ENCODE measurements around the gene SLCO2B1.

The SLCO2B1 gene

DNA sequence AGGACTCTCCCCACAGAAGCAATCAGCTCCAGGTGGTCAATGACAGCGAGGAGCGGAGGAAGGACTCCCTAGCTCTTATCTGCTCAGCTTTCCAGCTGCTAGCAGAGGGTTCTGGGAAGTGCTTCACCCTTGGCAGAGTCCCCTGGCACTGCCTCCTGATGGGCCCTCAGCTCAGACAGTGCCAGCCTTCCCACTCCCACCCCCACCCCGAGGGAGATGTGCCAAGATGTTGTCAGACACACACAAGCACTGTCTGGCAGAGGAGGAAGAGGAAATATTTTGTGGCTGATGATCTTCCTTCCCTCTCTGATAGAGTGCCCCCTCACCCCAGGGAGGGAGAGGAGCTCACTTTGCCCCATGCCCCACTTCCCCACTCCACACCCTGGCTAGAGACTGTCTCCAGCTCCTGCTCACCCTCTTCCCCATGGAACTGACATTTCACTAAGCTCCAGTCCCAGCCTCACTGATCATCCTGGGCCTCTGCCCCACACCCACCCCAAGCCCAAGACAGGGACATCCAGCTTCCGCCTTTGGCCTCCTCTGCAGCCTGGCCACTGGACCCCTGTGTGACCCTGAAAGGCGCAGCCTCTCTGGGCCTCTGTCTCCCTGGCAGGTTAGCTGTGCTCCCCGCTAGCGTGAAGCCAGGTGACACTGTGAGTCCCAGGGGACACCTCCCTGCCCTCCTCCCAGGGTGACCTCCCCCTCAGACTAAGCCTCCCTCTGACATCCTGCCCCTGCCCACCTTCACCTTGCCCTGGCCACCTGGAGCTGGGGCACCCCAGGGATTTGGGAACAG, 44.5 kb downstream of the SLCO2B1 start:
- Histone ChIP-seq H3K4me2 (ENCODE audit: low read length) (no peak overlapping the region), H3K36me3 (ENCODE audit: control insufficient read depth, low read length) (no peaks in the 10 kb centered on the region), H3K9me2 (replicated peaks; ENCODE audit: control insufficient read depth, low read length) (no peaks in the 10 kb centered on the region), H3K27ac (ENCODE audit: low read depth, low read length) (no peak overlapping the region), H3K4me3 (ENCODE audit: low read length) (no peak overlapping the region), H3K27me3 (ENCODE audit: control insufficient read depth, low read length) (no peaks in the 10 kb centered on the region), H3K9me3 (ENCODE audit: control insufficient read depth, insufficient read depth, low read length) (no peaks in the 10 kb centered on the region), H3K4me1 (ENCODE audit: control insufficient read depth, low read length) (no peaks in the 10 kb centered on the region), H4K20me1 (ENCODE audit: control insufficient read depth, insufficient read depth, low read depth, low read length) (no peaks in the 10 kb centered on the region), H3F3A (ENCODE audit: control insufficient read depth, insufficient read depth) (no peaks in the 10 kb centered on the region), H3K79me2 (ENCODE audit: control insufficient read depth, low read length) (no peaks in the 10 kb centered on the region)
- TF ChIP-seq, protein P1, sequence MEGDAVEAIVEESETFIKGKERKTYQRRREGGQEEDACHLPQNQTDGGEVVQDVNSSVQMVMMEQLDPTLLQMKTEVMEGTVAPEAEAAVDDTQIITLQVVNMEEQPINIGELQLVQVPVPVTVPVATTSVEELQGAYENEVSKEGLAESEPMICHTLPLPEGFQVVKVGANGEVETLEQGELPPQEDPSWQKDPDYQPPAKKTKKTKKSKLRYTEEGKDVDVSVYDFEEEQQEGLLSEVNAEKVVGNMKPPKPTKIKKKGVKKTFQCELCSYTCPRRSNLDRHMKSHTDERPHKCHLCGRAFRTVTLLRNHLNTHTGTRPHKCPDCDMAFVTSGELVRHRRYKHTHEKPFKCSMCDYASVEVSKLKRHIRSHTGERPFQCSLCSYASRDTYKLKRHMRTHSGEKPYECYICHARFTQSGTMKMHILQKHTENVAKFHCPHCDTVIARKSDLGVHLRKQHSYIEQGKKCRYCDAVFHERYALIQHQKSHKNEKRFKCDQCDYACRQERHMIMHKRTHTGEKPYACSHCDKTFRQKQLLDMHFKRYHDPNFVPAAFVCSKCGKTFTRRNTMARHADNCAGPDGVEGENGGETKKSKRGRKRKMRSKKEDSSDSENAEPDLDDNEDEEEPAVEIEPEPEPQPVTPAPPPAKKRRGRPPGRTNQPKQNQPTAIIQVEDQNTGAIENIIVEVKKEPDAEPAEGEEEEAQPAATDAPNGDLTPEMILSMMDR (IDR thresholded peaks at IDR 0.05; ENCODE audit: low read depth, low read length, poor library complexity, severe bottlenecking) = no peak
- TF ChIP-seq EZH2phosphoT487 (IDR thresholded peaks at IDR 0.05; ENCODE audit: borderline replicate concordance, low read length) = no peak

DNA sequence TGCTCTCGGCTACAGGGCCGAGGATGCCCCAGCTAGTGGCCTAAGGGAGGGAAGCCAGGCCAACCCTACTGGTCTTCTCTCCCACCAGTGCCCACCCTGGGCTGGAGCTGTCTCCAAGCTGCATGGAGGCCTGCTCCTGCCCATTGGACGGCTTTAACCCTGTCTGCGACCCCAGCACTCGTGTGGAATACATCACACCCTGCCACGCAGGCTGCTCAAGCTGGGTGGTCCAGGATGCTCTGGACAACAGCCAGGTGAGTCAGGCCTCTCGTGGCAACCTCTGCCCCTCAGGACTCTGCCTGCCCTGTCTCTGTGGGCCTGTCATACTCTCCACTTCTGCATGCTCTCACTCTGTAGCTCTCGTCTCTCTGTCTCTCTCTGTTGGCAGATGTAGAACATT, 45.5 kb downstream of the SLCO2B1 start:
- Histone ChIP-seq H3K4me3 (ENCODE audit: low read length) (no peak overlapping the region), H3K27ac (ENCODE audit: low read depth, low read length) (no peak overlapping the region), H3K79me2 (ENCODE audit: control insufficient read depth, low read length) (no peaks in the 10 kb centered on the region), H3K4me1 (ENCODE audit: control insufficient read depth, low read length) (no peaks in the 10 kb centered on the region), H3K27me3 (ENCODE audit: control insufficient read depth, low read length) (no peaks in the 10 kb centered on the region), H3K9me3 (ENCODE audit: control insufficient read depth, insufficient read depth, low read length) (no peaks in the 10 kb centered on the region), H3K4me2 (ENCODE audit: low read length) (no peak overlapping the region), H4K20me1 (ENCODE audit: control insufficient read depth, insufficient read depth, low read depth, low read length) (no peaks in the 10 kb centered on the region), H3K9me2 (replicated peaks; ENCODE audit: control insufficient read depth, low read length) (no peaks in the 10 kb centered on the region), H3F3A (ENCODE audit: control insufficient read depth, insufficient read depth) (no peaks in the 10 kb centered on the region), H3K36me3 (ENCODE audit: control insufficient read depth, low read length) (no peaks in the 10 kb centered on the region)
- TF ChIP-seq, protein P1 (IDR thresholded peaks at IDR 0.05; ENCODE audit: low read depth, low read length, poor library complexity, severe bottlenecking) = no peak
- no peak for TF ChIP-seq EZH2phosphoT487 (IDR thresholded peaks at IDR 0.05; ENCODE audit: borderline replicate concordance, low read length)

DNA sequence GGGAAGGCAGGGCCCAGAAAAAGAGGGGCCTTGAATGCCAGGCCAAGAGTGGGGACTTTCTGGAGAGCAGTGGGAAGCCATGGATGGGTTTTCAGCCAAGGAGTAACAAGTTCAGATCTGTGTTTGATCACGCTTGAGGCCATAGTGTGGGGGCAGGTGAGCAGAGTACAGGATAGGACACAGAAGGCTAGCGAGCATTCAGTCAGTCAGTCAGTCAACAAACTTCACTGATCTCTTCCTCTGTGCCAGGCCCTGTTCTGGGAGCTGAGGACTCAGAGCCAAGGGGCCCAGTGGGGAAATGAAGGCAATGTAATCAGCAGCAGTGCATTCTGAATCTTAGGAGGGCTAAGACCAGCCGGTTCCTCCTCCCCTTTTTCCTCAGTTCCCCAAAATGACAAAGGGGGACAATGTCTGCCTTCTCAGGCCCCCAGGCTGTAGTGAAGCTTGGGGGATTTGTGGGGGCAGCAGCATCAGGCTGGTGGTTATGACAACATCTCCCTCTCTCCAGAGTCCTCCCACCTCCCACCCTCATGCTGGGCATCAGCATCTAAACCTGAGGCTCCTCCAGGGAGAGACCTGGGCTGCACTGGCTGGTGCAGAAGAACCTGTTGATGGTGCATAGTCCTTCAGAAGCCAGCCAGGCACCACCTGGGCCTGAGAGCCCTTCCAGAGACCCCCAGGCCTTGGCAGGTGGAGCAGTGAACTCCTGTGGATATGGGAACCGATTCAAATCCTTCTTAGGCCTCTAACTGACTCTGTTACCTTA, 46.8 kb downstream of the SLCO2B1 start:
- H3K27me3 ChIP-seq (ENCODE audit: control insufficient read depth, low read length) = no peaks in the 10 kb centered on the region
- TF ChIP-seq EZH2phosphoT487 (IDR thresholded peaks at IDR 0.05; ENCODE audit: borderline replicate concordance, low read length) = no peak
- TF ChIP-seq, protein P1 (IDR thresholded peaks at IDR 0.05; ENCODE audit: low read depth, low read length, poor library complexity, severe bottlenecking) = no peak
- H3K4me3 ChIP-seq (ENCODE audit: low read length) = no peak overlapping the region

More for the DNA sequence above, 46.8 kb downstream of the SLCO2B1 start:
- H3K27ac ChIP-seq (ENCODE audit: low read depth, low read length) = no peak overlapping the region
- no peaks in the 10 kb centered on the region for H3K4me1 ChIP-seq (ENCODE audit: control insufficient read depth, low read length)
- H3K36me3 ChIP-seq (ENCODE audit: control insufficient read depth, low read length) = no peaks in the 10 kb centered on the region
- no peaks in the 10 kb centered on the region for H3F3A ChIP-seq (ENCODE audit: control insufficient read depth, insufficient read depth)
- no peaks in the 10 kb centered on the region for H3K9me2 ChIP-seq (replicated peaks; ENCODE audit: control insufficient read depth, low read length)
- no peaks in the 10 kb centered on the region for H3K79me2 ChIP-seq (ENCODE audit: control insufficient read depth, low read length)
- H4K20me1 ChIP-seq (ENCODE audit: control insufficient read depth, insufficient read depth, low read depth, low read length) = no peaks in the 10 kb centered on the region
- H3K4me2 ChIP-seq (ENCODE audit: low read length) = no peak overlapping the region
- H3K9me3 ChIP-seq (ENCODE audit: control insufficient read depth, insufficient read depth, low read length) = no peaks in the 10 kb centered on the region

Measured in DOHH2 (cell line).